Calu3 (cell line): Measurements from ENCODE around the gene KDELR1. TPM values are rescaled to one million over a fixed set of nuclear protein-coding genes. Genes with fewer than 3 reads are reported as not detected.

Experiments
- BruUV-seq: library from RNA; stranded (reverse); fragments of 400-500 nt; replicated peaks from 2 replicates; lab custom pipeline; 2021; lab: Mats Ljungman, UMichigan
- CTCF ChIA-PET: fragments of 300-600 bp; sonication (Branson Sonifier 250); formaldehyde crosslinking; loops from one replicate; lab custom pipeline; 2022; ENCODE audit warnings: antibody characterized with exemption; lab: Charles Lee
- DNase-seq: peaks from one replicate; pipeline ENCODE4 v3.0.0; 2022
- H3K27ac Mint-ChIP-seq: one replicate; pipeline ENCODE4 v1.8.0; 2022; ENCODE audit warnings: mixed read lengths; ENCODE audit not compliant: unreplicated experiment
- H3K27me3 Mint-ChIP-seq: one replicate; pipeline ENCODE4 v1.8.0; 2022; ENCODE audit warnings: mixed read lengths; ENCODE audit not compliant: unreplicated experiment
- H3K36me3 Mint-ChIP-seq: one replicate; pipeline ENCODE4 v1.8.0; 2022; ENCODE audit warnings: mild to moderate bottlenecking, moderate library complexity, mixed read lengths; ENCODE audit not compliant: insufficient read depth, unreplicated experiment
- H3K4me1 Mint-ChIP-seq: one replicate; pipeline ENCODE4 v1.8.0; 2022; ENCODE audit warnings: mild to moderate bottlenecking, low read depth, mixed read lengths; ENCODE audit not compliant: unreplicated experiment
- H3K4me3 Mint-ChIP-seq: one replicate; pipeline ENCODE4 v1.8.0; 2022; ENCODE audit warnings: mild to moderate bottlenecking, low read depth, moderate library complexity, mixed read lengths; ENCODE audit not compliant: unreplicated experiment
- H3K9me3 Mint-ChIP-seq: one replicate; pipeline ENCODE4 v1.8.0; 2022; ENCODE audit warnings: low read depth, mixed read lengths; ENCODE audit not compliant: unreplicated experiment
- intact Hi-C: fragments of 100-400 bp; cut with micrococcal nuclease; formaldehyde crosslinking; loops from one replicate; pipeline ENCODE4 v1.10.0; 2022; ENCODE audit not compliant: unreplicated experiment
- total RNA-seq: library from RNA; stranded (reverse); gene quantifications from 2 replicates; pipeline ENCODE4 v1.2.3, GENCODE V29; 2022
- TF ChIP-seq, protein P1 (sequence below): fragments of 200-600 bp; IDR thresholded peaks from one replicate; pipeline ENCODE4 v1.8.0; 2022; ENCODE audit warnings: antibody characterized with exemption; ENCODE audit not compliant: unreplicated experiment

The KDELR1 gene
- total RNA-seq, 1 experiment from 2014 or later: 194 TPM

DNA sequence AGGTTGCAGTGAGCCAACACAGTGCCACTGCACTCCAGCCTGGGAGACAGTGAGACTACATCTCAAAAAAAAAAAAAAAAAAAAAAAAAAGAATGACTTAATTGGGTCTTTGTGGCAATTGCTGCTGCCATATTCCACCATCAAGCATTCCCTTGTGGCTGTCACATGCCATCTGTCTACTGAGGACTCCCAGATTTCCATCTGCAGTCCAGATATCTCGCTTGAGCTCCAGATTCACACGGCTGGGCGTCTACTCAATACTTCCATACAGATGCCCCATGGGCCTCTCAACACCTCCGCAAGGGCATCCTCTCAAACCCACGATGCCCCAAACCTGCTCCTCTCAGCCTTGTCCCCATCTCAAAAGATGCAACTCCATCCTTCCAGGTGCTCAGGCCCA is 40.5 kb downstream of the KDELR1 start:
- Mint-ChIP-seq H3K4me3 (no peak overlapping the region), H3K27me3 (no peaks in the 10 kb centered on the region), H3K27ac (no peak overlapping the region), H3K4me1 (peaks cover 15% of the 10 kb centered on the region), H3K36me3 (peaks cover 5% of the 10 kb centered on the region), H3K9me3 (no peaks in the 10 kb centered on the region)
- no peak for DNase-seq
- no TSS peak for BruUV-seq
- intact Hi-C loops: no loop called here
- TF ChIP-seq, protein P1, sequence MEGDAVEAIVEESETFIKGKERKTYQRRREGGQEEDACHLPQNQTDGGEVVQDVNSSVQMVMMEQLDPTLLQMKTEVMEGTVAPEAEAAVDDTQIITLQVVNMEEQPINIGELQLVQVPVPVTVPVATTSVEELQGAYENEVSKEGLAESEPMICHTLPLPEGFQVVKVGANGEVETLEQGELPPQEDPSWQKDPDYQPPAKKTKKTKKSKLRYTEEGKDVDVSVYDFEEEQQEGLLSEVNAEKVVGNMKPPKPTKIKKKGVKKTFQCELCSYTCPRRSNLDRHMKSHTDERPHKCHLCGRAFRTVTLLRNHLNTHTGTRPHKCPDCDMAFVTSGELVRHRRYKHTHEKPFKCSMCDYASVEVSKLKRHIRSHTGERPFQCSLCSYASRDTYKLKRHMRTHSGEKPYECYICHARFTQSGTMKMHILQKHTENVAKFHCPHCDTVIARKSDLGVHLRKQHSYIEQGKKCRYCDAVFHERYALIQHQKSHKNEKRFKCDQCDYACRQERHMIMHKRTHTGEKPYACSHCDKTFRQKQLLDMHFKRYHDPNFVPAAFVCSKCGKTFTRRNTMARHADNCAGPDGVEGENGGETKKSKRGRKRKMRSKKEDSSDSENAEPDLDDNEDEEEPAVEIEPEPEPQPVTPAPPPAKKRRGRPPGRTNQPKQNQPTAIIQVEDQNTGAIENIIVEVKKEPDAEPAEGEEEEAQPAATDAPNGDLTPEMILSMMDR: no peak
- CTCF ChIA-PET: interaction anchor here (0.5 to 1.6 kb wide), 5 partner anchors 13 to 234 kb away, joined by 3 to 11 read pairs (median 6); partner anchors contain the start of genes SYNGR4 and TMEM143

DNA sequence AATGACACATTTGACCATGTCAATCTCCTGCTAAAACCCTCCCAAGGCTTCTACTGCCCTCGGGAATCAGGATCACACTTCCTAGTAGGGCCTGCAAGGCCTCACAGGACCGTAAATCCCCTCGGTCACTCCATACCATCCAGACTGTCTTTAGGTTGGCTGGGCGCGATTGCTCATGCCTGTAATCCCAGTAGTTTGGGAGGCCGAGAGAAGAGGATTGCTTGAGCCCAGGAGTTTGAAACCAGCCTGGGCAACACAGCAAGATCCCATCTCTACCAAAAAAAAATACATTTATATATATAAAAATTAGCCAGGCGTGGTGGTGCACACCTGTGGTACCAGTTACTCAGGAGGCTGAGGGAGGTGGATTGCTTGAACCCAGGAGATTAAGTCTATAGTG is 42.6 kb downstream of the KDELR1 start:
- no peaks in the 10 kb centered on the region for H3K27me3 Mint-ChIP-seq
- intact Hi-C loops: no loop called here
- peaks cover 5% of the 10 kb centered on the region for H3K36me3 Mint-ChIP-seq
- BruUV-seq: no TSS peak
- CTCF ChIA-PET: no interaction called here
- H3K9me3 Mint-ChIP-seq: no peaks in the 10 kb centered on the region
- TF ChIP-seq, protein P1: no peak
- no peak for DNase-seq
- H3K27ac Mint-ChIP-seq: no peak overlapping the region
- no peak overlapping the region for H3K4me3 Mint-ChIP-seq
- H3K4me1 Mint-ChIP-seq: no peaks in the 10 kb centered on the region

DNA sequence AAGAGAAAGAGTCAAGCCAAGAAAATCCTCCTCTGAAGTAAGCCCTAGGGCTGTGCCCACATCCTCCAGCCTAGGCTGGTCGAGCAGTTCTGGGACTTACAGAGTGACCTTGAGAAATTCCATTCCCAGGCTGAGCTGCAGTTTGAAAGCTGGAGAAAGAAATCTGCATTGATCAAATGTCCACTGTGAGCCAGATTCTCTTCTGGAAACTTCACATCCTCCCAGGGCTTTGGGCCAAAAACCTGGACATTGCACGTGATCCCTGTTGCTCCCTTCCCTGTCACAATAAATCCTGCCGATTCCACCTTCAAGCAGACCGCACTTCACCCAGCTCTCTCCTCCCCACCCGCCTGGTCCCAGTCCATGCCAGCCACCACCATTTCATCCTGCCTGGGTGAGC is 43.3 kb downstream of the KDELR1 start:
- Mint-ChIP-seq H3K4me1 (no peaks in the 10 kb centered on the region), H3K9me3 (no peaks in the 10 kb centered on the region), H3K27ac (no peak overlapping the region), H3K4me3 (no peak overlapping the region), H3K36me3 (peaks cover 3% of the 10 kb centered on the region), H3K27me3 (no peaks in the 10 kb centered on the region)
- TF ChIP-seq, protein P1: no peak
- no peak for DNase-seq
- intact Hi-C loops: no loop called here
- BruUV-seq: no TSS peak
- CTCF ChIA-PET: interaction anchor here (0.6 to 1.0 kb wide), 2 partner anchors 11 to 225 kb away, joined by 3 to 8 read pairs; no protein-coding TSS in a partner anchor

DNA sequence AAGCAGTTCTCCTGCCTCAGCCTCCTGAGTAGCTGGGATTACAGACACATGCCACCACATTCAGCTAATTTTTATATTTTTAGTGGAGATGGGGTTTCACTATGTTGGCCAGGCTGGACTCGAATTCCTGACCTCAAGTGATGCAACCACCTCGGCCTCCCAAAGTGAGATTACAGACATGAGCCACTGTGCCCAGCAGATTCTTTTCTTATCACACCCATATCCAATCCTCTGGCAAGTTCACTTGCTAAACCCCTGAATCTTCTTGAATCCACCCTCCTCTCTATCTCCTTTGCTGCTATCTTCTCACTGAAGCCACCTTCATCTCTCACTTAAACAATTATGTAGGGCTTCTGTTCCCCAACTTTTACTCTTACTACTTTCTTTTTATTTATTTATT is 45.2 kb downstream of the KDELR1 start:
- CTCF ChIA-PET: no interaction called here
- no peak overlapping the region for H3K4me3 Mint-ChIP-seq
- TF ChIP-seq, protein P1: no peak
- BruUV-seq: no TSS peak
- H3K4me1 Mint-ChIP-seq: no peaks in the 10 kb centered on the region
- no peak overlapping the region for H3K27ac Mint-ChIP-seq
- no peak for DNase-seq
- H3K27me3 Mint-ChIP-seq: no peaks in the 10 kb centered on the region
- intact Hi-C loops: no loop called here
- H3K36me3 Mint-ChIP-seq: peaks cover 4% of the 10 kb centered on the region
- no peaks in the 10 kb centered on the region for H3K9me3 Mint-ChIP-seq
